ENCODE results near the gene DGKD.

DNA sequence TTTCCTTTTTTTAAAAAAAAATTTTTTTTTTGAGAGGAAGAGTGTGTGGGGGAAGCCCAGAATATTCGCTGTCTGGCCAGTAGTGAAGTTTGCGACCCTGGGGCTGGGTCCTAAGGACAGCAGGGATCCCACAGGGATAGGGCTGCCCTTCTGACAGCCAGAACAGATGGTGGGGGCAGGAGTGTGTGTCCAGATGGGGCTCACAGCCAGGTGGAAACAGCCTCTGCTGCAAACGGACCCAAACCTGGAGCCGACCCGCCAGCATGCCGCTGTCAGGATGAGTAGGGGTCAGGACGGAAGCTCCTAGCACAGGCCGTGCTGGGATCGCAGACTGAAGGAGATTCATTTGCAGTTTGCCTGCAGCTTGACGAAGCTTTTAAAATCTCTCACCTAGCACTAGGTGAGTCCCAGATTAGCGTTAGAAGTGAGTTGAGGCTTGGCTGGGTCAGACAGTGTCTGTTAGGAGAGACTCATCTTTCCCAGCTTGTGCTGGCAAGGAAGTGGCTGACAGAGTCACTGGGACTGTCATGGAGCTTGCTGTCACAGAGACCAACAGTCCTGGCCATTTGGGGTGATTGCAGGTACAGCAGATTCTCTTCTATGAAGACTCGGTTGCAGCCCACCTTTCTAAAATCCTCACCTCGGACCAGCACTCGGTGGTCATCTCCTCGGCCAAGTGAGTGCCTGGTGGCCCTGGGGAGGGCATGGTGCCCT lies 93.4 kb downstream of the DGKD start:
- TF ChIP-seq CTCF (IDR thresholded peaks at IDR 0.05 in 8 of 11, conservative IDR thresholded peaks at IDR 0.05 in 3 of 11) (no peak), POLR2A (IDR thresholded peaks at IDR 0.05) (no peak), POLR2AphosphoS5 (IDR thresholded peaks at IDR 0.05) (peak in 1 of 3 donors; percentile 41)

Measured in spleen (tissue), 7 donors.